Left cardiac atrium (tissue), 4 donors: ENCODE data around the gene GPR21. TPM values are rescaled to one million over a fixed set of nuclear protein-coding genes. Genes with fewer than 3 reads are reported as not detected.

ENCODE experiments used
- ATAC-seq, 2 donors: fragments of 200-7000 bp; cut with Tn5 transposase; one replicate each; pipeline ENCODE4 v1.9.1; 2020; ENCODE audit warnings: mild to moderate bottlenecking in 2 of 2, moderate library complexity in 2 of 2
- DNase-seq: peaks from one replicate; pipeline ENCODE4 v3.0.0-alpha.2; 2020
- intact Hi-C, 2 donors: fragments of 100-400 bp; cut with DNase I; formaldehyde crosslinking; loops; one replicate each; pipeline versions ENCODE4 v1.14.1 to v1.15.1; 2022 to 2023
- total RNA-seq, 2 donors: library from RNA; stranded (reverse); fragmentation: NEBNext Ultra II Directional; extraction: Animal tissue kit (Norgen Biotek cat#: 25700); gene quantifications; one replicate each; pipeline ENCODE4 v1.2.1, GENCODE V29; 2021
- donor health status: DM: no; HTN: yes; CAD: no.
- donor health status: DM: no; HTN: yes; CAD: no; lungs with severe emphysema.
- donor health status: DM: yes; HTN: yes; CAD: no.
- donor health status: Dilated cardiomyopathy.

GPR21 gene
- total RNA-seq, 2 donors from 2014 or later, result 0.21 to 0.55 TPM

DNA sequence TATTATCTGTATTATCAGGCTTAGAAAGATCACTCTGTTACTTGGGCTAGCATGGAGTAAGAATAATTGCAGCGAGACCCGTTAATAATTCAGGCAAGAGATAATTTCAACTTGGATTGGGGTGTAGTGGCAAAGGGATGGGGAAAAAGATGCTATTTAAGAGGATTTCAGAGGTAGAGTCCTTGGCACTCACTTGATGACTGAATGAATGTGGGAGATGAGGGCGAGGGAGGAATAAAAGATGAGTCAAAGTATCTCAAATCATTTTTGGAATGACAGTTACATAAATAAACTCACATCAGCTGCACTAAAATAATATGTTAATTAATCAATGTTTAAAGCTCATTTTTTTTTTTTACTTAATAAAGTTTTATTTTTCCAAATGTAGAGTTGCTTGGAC, 4.5 kb upstream of the GPR21 start:
- intact Hi-C loops, result no loop called here
- no peak for ATAC-seq
- DNase-seq, result no peak

DNA sequence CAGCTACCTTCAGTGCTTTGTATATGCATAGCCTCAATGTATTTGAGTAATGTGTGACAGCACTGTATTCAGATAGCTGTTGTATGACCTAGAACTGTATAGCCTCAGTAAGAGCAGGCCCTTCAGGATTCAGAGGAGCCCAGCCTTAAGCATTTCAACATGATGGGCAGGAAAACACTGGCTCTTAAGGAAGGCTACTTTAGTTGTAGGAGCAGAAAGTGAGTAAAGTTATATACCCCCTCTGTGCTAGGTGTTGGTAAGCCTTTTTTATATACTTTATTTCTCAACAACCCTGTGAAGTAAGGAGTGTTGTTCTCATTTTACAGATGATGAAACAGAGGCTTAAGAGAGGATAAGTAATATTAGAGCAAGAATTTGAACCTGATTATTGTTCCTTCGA, 1.5 kb upstream of the GPR21 start:
- ATAC-seq (no peak), DNase-seq (no peak)
- intact Hi-C loops, result no loop called here

DNA sequence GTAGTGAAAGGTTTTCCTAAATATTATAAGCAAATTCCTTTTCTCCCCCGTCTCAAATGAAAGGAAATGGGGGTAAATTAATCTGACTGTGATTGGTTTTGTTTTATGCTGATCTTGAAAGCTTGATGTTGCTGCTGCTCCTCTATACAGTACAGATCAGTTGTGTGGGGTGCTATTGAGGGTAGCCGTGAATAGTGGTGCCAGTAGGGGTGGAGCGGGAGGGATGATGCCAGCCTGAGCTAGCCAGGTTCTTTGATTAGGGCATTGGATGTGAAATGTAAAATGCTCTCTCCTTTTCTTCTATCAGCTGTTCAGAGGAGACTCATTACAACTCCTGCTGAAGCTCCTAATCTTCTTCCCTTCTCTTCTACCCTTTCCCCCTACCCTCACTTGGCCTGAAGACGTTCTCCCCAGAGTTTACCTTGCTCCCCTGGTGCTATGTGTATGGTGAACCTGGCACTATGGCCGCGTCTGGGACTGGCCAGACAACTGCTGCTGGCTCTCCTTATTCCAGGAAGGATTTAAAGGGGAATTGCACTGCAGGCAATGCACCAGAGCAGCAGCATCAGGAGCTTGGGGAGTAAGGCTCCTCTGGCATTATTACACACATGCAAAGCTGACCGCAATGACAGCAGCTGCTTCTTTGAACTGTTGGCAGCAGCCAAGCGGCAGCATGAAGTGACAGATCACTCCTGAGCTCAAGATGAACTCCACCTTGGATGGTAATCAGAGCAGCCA, 566 bp downstream of the GPR21 start:
- DNase-seq (no peak), ATAC-seq (peak; percentile 58 to 73)
- intact Hi-C loops, result no loop called here

DNA sequence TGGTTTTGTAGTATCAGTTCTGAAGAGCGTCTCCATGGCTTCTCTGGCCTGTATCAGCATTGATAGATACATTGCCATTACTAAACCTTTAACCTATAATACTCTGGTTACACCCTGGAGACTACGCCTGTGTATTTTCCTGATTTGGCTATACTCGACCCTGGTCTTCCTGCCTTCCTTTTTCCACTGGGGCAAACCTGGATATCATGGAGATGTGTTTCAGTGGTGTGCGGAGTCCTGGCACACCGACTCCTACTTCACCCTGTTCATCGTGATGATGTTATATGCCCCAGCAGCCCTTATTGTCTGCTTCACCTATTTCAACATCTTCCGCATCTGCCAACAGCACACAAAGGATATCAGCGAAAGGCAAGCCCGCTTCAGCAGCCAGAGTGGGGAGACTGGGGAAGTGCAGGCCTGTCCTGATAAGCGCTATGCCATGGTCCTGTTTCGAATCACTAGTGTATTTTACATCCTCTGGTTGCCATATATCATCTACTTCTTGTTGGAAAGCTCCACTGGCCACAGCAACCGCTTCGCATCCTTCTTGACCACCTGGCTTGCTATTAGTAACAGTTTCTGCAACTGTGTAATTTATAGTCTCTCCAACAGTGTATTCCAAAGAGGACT, 1.5 kb downstream of the GPR21 start:
- intact Hi-C loops, result no loop called here
- ATAC-seq (peak in 1 of 2 donors; percentile 22), DNase-seq (no peak)

DNA sequence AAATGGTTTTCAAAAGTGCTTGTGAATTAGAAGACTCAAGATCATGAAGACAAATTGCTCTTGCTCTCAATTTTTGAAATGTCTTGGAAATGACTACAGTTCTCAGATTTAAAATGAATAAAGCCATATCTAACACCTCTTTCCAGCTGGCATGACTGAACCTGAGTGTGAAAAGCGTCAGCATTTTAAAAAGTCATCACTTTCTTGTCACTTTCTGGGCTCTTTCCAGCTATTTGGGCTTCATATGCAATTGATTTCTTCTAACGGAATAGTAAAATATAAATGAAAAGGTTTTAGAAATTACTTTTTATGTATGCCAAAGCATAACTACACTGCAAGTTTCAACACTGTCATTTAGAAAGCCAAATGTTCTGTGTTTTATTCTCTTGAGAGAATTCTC, 2.3 kb downstream of the GPR21 start:
- no peak for DNase-seq
- no peak for ATAC-seq
- intact Hi-C loops, result no loop called here

DNA sequence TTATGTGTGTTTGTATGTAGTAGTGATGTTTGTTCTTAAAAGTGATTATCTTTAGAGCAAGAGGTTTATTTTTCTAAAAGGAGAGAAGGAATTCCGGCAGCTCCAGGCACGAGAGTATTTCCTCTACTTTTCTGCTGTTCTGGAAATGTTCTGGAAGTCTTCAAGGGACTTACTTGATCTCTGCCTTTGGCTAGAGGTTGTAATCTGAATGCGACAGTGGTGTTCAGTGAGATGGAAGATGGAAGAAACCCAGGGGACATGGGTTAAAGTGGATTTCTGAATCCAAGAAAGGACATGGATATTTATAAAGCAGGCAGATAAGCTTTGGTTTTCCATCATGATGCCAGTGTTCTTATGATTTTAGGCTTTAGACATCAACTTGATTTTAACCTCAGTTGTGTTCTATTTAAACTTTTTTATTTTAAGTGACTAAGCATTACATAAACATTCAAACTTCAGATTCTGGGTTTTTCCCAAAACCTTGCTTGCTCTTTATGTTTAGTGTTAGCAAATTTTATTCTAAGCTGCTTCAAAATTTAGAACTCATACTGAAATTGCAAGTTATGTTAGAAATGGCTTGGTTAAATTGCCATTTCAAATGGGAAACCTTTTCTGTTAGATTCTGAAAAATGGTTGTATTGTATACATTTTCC, 3.6 kb downstream of the GPR21 start:
- intact Hi-C loops, result no loop called here
- peak; percentile 18 to 35 for ATAC-seq

DNA sequence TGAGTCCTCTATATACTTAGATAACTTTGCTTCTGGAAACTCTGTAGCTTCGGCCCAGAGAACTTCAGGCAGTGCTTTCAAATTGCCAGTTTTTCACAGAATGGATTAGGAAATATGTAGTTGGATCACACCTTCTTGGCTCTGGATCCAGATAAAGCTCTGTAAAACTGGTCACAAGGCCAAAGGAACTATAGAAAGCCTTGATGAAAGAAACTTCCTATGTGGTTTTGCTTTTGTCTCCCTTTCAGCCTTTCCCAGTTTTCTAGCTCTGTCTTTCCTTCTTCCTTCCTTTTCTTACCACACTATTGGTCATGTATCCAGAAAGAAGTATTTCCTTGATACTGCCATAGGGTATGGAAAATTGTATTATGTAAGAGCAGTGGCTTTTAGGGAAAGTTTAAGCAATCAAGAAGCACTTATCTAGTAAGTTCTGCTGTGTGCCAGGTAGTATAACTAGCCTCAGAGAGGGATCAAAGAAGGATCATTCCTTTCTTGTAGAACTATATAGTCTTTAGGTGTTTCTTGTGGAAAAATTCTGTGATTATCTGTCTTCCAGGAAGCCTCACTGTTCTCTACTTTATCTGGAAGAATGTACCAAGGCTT, 6.3 kb downstream of the GPR21 start:
- peak in 1 of 2 donors; percentile 48 for ATAC-seq
- DNase-seq, result no peak
- intact Hi-C loops, result no loop called here

More for the DNA sequence above, 3.6 kb downstream of the GPR21 start:
- DNase-seq, result no peak

DNA sequence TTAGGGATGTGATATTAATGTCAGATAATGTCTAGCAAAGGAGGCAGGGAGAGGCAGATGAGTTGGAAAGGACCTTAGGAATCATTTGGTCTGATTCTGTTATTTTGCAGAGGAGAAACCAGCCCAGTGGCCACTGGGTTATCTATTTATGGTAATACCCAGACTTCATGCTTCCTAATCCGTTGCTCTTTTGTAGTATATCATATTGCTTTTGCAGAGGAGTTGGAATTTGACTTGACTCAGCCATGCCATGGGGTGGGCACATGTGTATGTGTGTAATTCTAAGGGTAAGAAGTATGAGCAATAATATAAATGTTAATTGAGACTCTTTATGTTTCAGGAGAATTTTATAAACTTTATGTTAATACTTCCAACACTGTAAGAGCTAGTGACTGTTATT, 7.3 kb downstream of the GPR21 start:
- intact Hi-C loops, result no loop called here
- DNase-seq (no peak), ATAC-seq (no peak)

DNA sequence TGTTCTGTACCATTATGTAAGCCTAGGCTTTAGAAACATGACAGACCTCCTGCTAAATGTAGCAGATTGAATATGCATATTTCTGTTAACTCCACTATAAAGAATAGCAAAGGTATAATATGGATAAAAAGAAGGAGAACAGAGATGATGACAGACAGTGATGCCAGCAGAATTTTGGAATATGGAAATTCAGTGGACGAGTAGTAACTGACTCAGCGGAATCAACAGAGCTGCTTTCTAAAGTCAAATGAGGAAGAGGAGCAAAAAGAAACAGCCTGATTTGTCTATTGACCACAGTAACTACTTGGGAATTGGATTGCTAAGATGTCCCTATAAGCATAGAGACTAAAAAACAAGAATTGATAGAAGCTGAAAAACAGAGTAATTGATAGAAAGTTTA, 8.0 kb downstream of the GPR21 start:
- DNase-seq, result no peak
- intact Hi-C loops, result no loop called here
- ATAC-seq, result no peak

DNA sequence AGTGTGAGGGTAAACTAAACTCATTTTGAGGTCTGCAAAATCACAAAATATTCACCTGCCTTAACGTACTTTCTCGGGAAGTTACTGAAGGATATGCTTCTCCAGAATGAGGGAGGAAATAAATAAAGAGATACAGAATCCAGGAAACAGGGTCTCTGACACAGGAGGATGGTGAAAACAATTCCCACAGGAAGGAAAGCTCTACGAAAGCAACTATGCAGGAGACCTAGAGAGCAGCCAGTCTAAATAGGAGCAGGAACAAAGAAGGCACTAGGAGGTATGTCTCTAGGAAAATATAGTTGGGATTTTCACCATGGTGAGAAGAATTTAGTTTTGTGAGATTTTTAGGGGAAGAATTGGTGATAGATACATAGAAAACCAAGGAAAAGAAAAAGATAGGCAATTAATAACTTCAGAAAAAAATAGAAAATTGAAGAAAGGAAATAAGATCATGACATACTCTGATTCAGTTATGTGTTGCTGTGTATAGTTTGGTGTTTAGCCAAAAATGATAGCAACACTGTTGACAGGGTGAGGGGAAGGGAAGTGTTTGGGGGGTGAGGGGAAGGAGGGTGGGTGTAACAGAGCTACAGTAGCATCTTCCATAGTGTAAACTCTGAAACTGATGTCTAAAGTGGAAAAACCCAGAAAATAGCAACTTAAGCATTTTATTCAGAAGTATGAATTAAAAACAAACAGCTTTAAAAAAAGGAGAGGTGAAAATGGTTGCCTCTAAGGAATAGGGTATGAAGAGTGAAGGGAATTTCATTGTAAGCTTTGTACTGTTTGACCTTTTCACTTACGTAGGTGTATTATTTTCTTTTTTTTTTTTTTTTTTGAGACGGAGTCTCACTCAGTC, 9.8 kb downstream of the GPR21 start:
- intact Hi-C loops, result no loop called here
- no peak for DNase-seq
- ATAC-seq, result no peak

DNA sequence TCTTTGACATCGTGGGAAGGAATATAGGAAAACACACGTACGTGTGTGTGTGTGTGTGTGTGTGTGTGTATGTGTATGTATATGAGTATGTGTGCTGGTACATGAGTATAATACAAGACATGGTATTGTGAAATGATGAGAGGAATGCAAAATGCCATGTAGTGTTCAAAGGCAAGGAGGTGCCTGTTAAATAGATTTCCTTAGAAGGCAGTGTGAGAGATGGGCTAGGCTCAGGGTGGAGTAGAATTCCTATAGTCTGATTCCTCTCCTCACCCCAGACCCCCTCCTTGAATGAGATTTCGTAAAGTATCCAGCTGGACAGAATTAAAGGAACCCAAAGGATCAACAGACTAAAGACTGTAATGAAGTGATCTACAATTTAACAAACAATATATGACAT, 11.1 kb downstream of the GPR21 start:
- peak in 1 of 2 donors; percentile 26 for ATAC-seq
- intact Hi-C loops, result no loop called here
- no peak for DNase-seq

DNA sequence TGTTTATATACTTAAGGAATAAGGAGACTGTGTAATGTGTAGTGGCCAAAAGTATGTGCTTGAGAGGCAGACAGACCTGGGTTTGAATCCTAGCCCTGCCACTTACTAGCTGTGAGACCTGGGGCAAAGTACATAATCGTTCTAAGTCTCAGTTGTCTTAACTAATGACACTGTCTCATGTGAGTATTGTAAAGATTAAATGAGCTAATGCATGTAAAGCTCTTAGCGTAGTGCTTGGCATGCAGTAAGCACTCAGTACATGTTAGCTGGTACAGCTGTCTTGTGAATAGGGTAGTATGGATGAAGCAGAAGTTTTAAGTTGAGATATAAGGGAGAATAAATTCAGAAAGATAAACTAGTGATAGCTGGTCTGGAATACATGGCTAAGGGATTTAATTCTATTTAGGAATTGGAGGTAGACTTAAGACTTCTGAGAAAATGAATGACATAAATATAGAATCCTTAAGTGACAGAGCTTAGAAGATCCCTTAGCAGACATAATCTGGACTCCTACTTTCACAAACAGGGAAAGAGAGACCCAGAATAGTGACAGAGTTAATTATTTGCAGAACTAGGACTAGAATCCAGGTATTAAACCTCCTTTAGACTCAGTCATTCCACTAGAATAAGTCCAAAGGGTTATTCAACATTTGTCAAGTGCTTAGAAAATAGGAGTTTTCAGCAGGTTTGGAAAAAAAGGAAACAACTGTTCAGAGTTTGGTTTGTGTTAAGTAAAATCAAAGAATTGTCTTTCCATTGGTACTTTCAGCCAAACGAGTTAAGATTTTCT, 13.1 kb downstream of the GPR21 start:
- ATAC-seq (no peak), DNase-seq (no peak)
- intact Hi-C loops, result no loop called here

DNA sequence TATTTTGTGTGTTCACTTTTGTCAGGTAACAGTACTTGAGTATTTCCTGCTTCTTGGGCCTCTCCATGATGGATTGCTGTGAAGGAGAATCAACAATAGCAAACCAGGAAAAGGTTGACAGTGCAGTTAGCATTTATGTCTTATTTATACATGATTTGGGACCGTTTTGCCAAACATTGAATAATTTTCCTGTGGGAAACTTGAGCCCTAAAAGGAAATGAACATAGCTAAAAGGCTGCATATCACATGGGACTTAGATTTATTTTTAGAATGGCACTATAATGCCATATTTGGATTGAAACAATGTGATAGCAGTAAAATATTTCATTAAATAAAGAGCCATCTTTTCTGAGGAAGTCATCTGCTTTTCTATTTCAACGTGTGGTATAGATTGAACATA, 15.3 kb downstream of the GPR21 start:
- DNase-seq, result no peak
- no peak for ATAC-seq
- intact Hi-C loops, result no loop called here

DNA sequence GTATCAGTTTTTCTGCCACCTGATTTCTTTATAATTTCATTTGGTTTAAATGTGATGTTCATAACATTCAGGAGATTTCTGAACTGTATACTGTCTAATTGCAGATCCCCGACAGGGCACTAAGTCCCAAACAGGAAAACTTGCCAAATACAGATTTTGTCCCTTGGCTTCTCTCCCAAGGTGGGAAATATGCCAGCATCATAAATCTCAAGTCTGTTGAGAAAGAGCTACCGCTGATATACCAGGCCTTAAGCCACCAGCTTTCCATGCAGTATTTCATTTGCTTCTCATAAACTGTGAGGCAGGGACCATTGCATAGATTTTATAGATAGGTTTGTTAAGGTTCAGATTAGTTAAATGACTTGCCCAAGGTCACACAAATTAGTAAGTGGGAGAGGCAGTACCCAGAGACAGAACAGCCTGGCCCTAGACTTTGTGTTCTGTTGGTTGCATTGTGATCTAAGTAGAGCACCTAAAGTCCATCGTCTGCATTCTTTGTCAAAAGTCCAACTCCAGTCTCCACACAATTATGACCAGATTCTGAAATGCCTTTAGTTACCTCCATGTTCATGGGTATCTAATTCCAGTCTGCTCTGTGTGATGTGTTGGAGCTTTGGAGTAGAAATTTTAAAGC, 16.2 kb downstream of the GPR21 start:
- DNase-seq, result no peak
- peak; percentile 45 to 68 for ATAC-seq
- intact Hi-C loops, result no loop called here

DNA sequence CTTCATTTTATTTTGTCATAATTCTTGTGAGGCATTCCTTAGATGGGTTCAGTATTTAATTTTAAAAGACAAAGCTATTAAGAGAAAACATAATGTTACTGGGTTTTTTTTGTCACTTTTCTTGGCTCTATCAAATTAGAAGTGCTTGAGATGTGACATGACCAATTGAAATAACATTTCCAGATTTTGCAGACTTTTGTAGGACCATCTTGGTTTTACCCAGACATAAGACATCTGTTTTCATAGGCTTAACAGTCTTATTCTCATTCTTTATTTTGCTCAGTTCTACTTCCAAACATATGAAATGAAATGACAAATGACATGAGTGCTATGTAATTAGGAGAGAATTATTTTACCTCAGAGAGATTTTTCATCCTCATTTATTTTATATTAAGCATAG, 19.6 kb downstream of the GPR21 start:
- ATAC-seq, result no peak
- DNase-seq, result no peak
- intact Hi-C loops, result no loop called here

DNA sequence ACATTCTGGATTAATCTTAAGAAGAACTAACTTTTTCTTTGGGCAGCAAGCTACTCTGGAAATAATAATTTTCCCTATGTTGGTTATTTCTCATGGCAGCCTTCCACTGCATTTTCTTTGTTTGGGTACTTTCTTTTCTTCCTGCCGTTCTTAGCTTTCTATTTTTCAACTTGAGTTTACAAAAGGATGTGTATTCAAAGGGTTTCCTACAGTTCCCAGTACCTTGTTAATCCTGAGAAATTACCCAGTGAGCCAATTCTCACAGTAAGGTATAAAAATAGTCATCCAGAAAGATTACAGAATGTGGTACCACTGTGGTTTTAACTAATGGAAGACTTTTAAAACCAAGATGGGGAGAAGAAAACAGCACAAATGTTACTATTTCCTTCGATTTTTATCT, 20.2 kb downstream of the GPR21 start:
- no peak for ATAC-seq
- no peak for DNase-seq
- intact Hi-C loops, result no loop called here

DNA sequence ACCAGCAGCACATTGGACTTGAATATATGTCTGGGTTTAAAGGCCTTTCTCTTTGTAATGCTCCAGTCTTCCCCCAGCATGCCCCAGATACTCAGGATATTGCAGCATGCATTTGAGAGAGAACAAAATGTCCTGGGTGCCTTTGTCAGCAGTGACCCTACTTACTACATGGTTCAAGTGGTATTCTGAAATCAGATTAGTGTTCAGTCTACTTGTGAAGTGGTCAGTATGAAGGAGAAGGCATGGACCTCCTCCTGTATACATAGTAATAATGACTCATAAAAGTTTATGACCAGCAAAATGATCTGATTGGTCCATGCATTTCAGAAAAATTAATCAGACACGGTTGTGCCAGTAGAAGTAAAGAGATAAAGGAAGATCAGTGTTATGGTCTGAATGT, 25.4 kb downstream of the GPR21 start:
- ATAC-seq, result no peak
- intact Hi-C loops, result no loop called here
- DNase-seq, result no peak
